AG04450 (cell line): ENCODE data around the gene SV2C. TPM values are rescaled to one million over a fixed set of nuclear protein-coding genes. Genes with fewer than 3 reads are reported as not detected.
"Not testable (repeated sequence)": the region's sequence is repeated elsewhere in the genome, so short reads cannot be mapped to it uniquely, and the experiment has no call there.

ENCODE experiments used
- CTCF ChIA-PET: fragments of 300-600, 350-600 bp; formaldehyde crosslinking; extraction: SDS; loops from one replicate; lab custom pipeline; 2022; ENCODE audit warnings: antibody characterized with exemption, inconsistent platforms; lab: Charles Lee
- POLR2A ChIA-PET: fragments of 350-600 bp; formaldehyde crosslinking; extraction: SDS; loops from one replicate; lab custom pipeline; 2021; ENCODE audit warnings: antibody characterized with exemption, inconsistent platforms; lab: Yijun Ruan, JAX
- DNase-seq: peaks from one replicate; pipeline ENCODE4 v3.0.0-alpha.2; 2011; ENCODE audit warnings: low read depth, low spot score
- H3K27ac ChIP-seq: one replicate; pipeline ENCODE4 v1.5.1; 2012; ENCODE audit warnings: low read depth, low read length, control low read depth
- H3K27me3 ChIP-seq: one replicate; pipeline ENCODE4 v1.6.0; 2012; ENCODE audit warnings: low read length; ENCODE audit not compliant: control insufficient read depth, insufficient read depth
- H3K4me3 ChIP-seq: 2 replicates; pipeline ENCODE4 v1.5.1; 2011; ENCODE audit warnings: mild to moderate bottlenecking, low read depth, low read length, control low read depth
- H3K9me3 ChIP-seq: 2 replicates; pipeline ENCODE4 v1.5.1; 2012; ENCODE audit warnings: low read length; ENCODE audit not compliant: control insufficient read depth, insufficient read depth
- polyA minus RNA-seq: library from RNA; depleted of rRNA, polyadenylated mRNA; stranded (reverse); fragments of >200 nt; gene quantifications from 2 replicates; pipeline ENCODE4 v1.2.3, GENCODE V29; 2011; rRNA and poly(A)+ RNA removed
- polyA plus RNA-seq: library from polyadenylated mRNA; depleted of rRNA; stranded (reverse); fragments of >200 nt; gene quantifications from 2 replicates; pipeline ENCODE4 v1.2.3, GENCODE V29; 2011; rRNA removed
- TF ChIP-seq, protein P1 (sequence below): IDR thresholded peaks from 2 replicates; pipeline ENCODE4 v1.5.1; 2011; ENCODE audit warnings: low read depth, low read length, control low read depth, inconsistent platforms

SV2C gene
- not detected in 2 replicates for polyA plus RNA-seq
- not detected in 2 replicates for polyA minus RNA-seq

GRCh38 chr5:76082772-76083554 lies at the start of gene SV2C:
SV2C (plus strand) TSS chr5:76083383; CDS start chr5:76131751, 48,368 bp downstream.
- ChIA-PET POLR2A (no interaction called here), CTCF (no interaction called here)
- TF ChIP-seq, protein P1, sequence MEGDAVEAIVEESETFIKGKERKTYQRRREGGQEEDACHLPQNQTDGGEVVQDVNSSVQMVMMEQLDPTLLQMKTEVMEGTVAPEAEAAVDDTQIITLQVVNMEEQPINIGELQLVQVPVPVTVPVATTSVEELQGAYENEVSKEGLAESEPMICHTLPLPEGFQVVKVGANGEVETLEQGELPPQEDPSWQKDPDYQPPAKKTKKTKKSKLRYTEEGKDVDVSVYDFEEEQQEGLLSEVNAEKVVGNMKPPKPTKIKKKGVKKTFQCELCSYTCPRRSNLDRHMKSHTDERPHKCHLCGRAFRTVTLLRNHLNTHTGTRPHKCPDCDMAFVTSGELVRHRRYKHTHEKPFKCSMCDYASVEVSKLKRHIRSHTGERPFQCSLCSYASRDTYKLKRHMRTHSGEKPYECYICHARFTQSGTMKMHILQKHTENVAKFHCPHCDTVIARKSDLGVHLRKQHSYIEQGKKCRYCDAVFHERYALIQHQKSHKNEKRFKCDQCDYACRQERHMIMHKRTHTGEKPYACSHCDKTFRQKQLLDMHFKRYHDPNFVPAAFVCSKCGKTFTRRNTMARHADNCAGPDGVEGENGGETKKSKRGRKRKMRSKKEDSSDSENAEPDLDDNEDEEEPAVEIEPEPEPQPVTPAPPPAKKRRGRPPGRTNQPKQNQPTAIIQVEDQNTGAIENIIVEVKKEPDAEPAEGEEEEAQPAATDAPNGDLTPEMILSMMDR = no peak

GRCh38 chr5:76037736-76038151 lies 45.4 kb upstream of the SV2C start:
- H3K4me3 ChIP-seq, H3K27ac ChIP-seq, DNase-seq, CTCF ChIA-PET, POLR2A ChIA-PET, H3K9me3 ChIP-seq, H3K27me3 ChIP-seq: not testable (repeated sequence)

More at GRCh38 chr5:76082772-76083554, at the start of gene SV2C:
- Histone ChIP-seq H3K4me3 (no peak within 1 kb of the TSS), H3K27me3 (peaks cover 45% of the 10 kb centered on the region), H3K9me3 (no peaks in the 10 kb centered on the region; the same call in 1 of the 2 replicates), H3K27ac (no peak within 1 kb of the TSS)
- no peak for DNase-seq

DNA sequence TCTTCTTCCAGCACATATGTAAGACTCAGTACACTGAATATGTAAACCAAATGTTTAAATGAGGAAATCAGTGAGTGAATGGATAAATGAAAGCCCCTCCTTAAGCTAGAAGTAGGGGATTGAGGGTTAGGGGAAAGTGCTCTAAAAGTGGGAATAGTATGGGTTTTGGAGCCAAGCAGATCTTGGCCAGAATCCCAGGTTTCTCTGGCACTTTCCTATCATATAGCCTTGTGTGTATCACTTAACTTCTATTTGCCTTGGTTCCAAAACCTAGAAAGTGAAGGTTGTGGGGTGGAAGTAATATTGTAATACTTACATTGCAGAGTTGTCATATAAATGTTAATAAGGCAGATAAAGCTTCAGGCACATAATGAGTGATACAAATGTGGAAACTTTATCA lies 45.0 kb upstream of the SV2C start:
- Histone ChIP-seq H3K4me3 (no peak overlapping the region), H3K9me3 (no peaks in the 10 kb centered on the region), H3K27me3 (no peaks in the 10 kb centered on the region), H3K27ac (no peak overlapping the region)
- ChIA-PET POLR2A (no interaction called here), CTCF (no interaction called here)
- TF ChIP-seq, protein P1 = no peak
- DNase-seq = no peak

GRCh38 chr5:76040806-76041205 lies 42.4 kb upstream of the SV2C start:
- Histone ChIP-seq H3K4me3 (no peak overlapping the region), H3K27me3 (no peaks in the 10 kb centered on the region), H3K27ac (no peak overlapping the region), H3K9me3 (no peaks in the 10 kb centered on the region)
- ChIA-PET CTCF (no interaction called here), POLR2A (no interaction called here)
- TF ChIP-seq, protein P1 = no peak
- DNase-seq = no peak

DNA sequence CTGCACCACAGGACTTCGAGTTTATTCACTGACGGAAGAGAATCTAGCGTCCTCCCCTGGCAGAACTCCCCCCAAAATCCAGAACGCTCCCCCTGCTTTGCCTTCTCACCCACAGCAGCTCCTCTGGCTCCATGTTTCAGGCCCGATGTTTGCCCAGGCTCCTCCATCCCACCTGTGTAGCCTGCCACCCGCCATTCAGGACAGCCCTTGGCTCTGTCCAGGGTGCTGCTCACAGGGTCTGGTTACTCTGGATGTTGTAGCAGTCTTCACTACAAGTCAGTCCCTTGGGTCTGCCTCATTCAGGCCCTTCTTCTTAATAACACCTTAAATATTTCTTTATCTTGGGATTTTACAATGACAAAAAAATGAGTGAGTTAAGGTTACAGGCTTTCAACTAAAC lies 41.3 kb upstream of the SV2C start:
- Histone ChIP-seq H3K27me3 (no peaks in the 10 kb centered on the region), H3K4me3 (no peak overlapping the region), H3K27ac (no peak overlapping the region), H3K9me3 (no peaks in the 10 kb centered on the region)
- POLR2A ChIA-PET = no interaction called here
- DNase-seq = no peak
- CTCF ChIA-PET = no interaction called here
- TF ChIP-seq, protein P1 = no peak
